CD4-positive, alpha-beta T cell treated with Interleukin-15 for 4 hours (primary cell): Measurements from ENCODE around the gene HPCAL1.
A peak's percentile ranks its signal among the peaks of the same experiment; 100 is the strongest.

Experiments
- DNase-seq: peaks from one replicate; pipeline ENCODE4 v3.0.0-alpha.2; 2020; ENCODE audit warnings: low spot score

Gene HPCAL1

GRCh38 chr2:10303694-10304378 is 1.1 kb downstream of the HPCAL1 start:
- peak; percentile 39 for DNase-seq

GRCh38 chr2:10304458-10305253 is 2.0 kb downstream of the HPCAL1 start:
- no peak for DNase-seq

GRCh38 chr2:10305254-10305635 is 2.5 kb downstream of the HPCAL1 start:
- DNase-seq, result peak; percentile 35

- peak; percentile 37 for DNase-seq
Measured at GRCh38 chr2:10305715-10306114, 3.0 kb downstream of the HPCAL1 start.

- no peak for DNase-seq
Measured at GRCh38 chr2:10306901-10307463, 4.3 kb downstream of the HPCAL1 start.

- no peak for DNase-seq
Measured at GRCh38 chr2:10307561-10308156, 5.0 kb downstream of the HPCAL1 start.

- DNase-seq, result no peak
Measured at GRCh38 chr2:10308866-10309265, 6.2 kb downstream of the HPCAL1 start.

GRCh38 chr2:10309286-10309685 is 6.6 kb downstream of the HPCAL1 start:
- DNase-seq, result no peak

- DNase-seq, result no peak
Measured at GRCh38 chr2:10310309-10310888, 7.7 kb downstream of the HPCAL1 start.

- DNase-seq, result no peak
Measured at GRCh38 chr2:10311736-10312135, 9.0 kb downstream of the HPCAL1 start.

GRCh38 chr2:10312437-10312957 is 9.8 kb downstream of the HPCAL1 start:
- no peak for DNase-seq

GRCh38 chr2:10316336-10316735 is 13.6 kb downstream of the HPCAL1 start:
- DNase-seq, result no peak

- no peak for DNase-seq
Measured at GRCh38 chr2:10316860-10317259, 14.2 kb downstream of the HPCAL1 start.

GRCh38 chr2:10317646-10318045 is 14.9 kb downstream of the HPCAL1 start:
- DNase-seq, result no peak

- no peak for DNase-seq
Measured at GRCh38 chr2:10318345-10318744, 15.6 kb downstream of the HPCAL1 start.

GRCh38 chr2:10319892-10320574 is 17.3 kb downstream of the HPCAL1 start:
- DNase-seq, result no peak

GRCh38 chr2:10320575-10320931 is 17.8 kb downstream of the HPCAL1 start:
- no peak for DNase-seq

GRCh38 chr2:10320933-10321332 is 18.2 kb downstream of the HPCAL1 start:
- no peak for DNase-seq

- no peak for DNase-seq
Measured at GRCh38 chr2:10321622-10322021, 18.9 kb downstream of the HPCAL1 start.

GRCh38 chr2:10322481-10322880 is 19.8 kb downstream of the HPCAL1 start:
- DNase-seq, result no peak

GRCh38 chr2:10322973-10323372 is 20.3 kb downstream of the HPCAL1 start:
- no peak for DNase-seq

GRCh38 chr2:10323535-10323934 is 20.8 kb downstream of the HPCAL1 start:
- DNase-seq, result no peak
